Smooth muscle cell of the brain vasculature (primary cell): ENCODE measurements around the gene SORL1.
A peak's percentile ranks its signal among the peaks of the same experiment; 100 is the strongest.
"Not testable (repeated sequence)": the region's sequence is repeated elsewhere in the genome, so short reads cannot be mapped to it uniquely, and the experiment has no call there.

Source experiments
- DNase-seq: peaks from one replicate; pipeline ENCODE4 v3.0.0-alpha.2; 2012; ENCODE audit warnings: low read depth, low spot score

SORL1 gene

GRCh38 chr11:121625777-121626506, 173.8 kb downstream of the SORL1 start:
- peak; percentile 18 for DNase-seq

DNA sequence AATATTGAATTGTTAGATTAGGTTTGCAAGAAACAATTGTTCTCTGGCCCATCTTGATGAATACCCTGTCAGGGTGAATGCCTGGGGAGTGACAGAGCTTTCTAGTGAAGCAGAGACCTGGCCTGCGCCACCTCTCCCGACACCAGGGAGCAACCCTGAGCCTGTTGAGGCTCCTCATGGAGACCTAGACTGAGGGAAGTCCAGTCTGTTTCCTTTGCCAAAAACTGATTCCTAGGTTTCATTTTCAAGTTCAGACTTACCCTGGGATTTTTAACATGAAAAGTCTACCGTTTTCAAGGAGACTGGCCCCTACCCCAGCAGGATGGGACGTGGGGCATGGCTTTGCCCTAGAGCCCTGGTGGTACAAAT, 174.4 kb downstream of the SORL1 start:
- DNase-seq, result no peak

DNA sequence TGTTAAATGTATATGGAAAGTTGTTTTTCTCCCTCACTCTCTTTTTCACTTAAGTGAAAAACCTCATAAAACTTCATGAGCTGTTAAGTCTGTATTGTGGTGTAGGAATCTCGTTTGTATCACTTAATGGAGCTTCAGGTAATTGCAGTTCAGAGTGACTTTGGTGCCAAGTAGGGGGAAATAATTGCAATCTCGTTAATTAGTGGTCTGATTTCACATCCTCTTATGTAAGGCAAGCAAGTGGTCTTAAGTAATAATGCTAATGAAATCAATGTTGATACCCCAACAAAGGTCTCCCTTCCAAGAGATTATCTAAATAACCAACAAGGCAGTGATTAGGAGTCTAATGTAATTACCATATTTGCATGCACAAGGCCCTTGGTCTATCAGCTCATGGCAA, 174.9 kb downstream of the SORL1 start:
- no peak for DNase-seq

DNA sequence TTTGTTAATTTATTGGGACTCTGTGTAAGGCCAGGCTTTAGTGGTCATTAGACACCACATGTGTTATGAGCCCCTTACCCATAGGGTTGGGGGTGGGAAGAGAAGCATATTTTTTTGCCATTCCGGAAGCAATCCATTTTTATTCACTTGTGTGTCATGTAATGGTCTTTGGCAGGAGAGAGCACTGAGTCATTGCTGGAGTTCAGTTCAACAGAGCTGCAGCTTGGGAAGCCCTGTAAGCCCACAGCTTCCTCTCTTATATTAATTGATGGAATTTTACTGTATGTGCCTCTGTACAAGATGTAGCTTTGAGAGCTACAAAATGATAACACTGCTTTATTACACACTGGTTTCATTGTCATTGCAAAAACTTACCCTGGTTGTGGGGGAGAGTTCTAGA, 177.9 kb downstream of the SORL1 start:
- no peak for DNase-seq

DNA sequence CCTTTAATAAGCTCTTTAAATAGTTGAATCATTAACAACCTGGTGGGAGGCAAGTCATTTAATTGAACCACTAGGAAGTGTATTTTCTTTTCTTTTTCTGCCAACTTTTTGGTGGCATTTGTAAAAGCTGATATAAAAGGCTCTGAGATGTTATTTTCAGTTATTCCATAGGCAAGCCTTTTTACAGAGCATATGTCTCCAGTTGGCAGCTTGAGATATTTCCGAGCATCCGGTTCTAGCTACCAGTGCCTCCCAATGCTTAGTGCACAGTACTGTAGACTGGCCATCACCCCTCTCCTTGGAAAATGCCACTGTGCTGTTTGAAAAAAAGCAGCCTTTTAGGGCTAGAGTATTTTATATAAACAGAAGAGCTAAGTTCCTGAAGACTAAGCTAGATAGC, 179.3 kb downstream of the SORL1 start:
- DNase-seq, result no peak

DNA sequence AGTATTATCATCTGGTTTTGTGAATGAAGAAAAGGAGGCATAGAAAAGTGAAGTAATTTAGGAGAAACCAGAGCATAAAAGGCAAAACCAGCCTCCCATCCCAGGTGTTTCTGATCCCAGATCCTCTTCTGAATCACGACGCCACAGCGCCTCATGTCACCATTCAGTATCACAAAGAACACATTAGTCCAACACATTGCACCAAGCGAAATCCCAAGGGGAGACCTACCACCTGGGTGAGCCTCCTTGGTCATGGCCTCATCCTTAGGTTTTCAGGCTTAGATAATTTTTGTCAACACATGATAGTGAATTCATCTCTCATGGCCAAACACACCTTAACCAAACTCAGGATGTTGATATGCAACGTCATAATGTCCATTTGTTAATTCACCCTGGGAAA, 182.2 kb downstream of the SORL1 start:
- no peak for DNase-seq

- no peak for DNase-seq
These were observed 182.8 kb downstream of the SORL1 start for GRCh38 chr11:121634889-121635288.

DNA sequence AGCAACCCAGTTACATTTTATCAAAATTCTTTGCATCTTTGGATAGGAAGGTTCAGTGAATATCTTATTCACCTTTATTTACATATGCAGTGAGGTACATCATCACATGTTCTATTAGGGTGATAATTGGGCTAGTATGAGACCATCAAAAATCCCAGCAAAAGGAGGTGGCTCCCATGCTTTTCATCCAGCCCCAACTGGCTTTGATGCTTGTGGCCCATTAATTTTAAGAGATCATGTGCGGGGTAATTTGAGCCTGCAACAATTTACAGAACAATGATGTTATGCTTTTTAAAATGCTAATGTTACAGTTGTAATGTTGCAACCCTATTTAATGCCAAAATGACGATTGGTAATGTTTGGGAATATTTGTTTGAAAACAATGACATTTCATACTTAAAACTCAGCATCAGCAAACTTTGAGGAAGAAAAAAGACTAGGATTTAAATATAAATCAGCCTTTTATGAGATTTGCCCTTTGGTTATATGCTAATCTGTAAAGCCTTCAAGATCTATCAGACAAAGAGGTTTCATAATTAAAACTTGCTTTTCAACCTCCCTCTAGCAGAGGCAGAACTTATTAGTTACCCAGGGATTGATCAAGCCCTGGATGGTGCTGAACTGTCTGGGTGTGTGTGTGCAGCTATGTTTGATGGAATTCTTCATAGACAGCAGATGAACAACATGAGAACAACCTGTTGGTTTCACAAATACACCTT, 184.1 kb downstream of the SORL1 start:
- no peak for DNase-seq

- no peak for DNase-seq
These were observed 184.7 kb downstream of the SORL1 start for GRCh38 chr11:121636800-121637176.

DNA sequence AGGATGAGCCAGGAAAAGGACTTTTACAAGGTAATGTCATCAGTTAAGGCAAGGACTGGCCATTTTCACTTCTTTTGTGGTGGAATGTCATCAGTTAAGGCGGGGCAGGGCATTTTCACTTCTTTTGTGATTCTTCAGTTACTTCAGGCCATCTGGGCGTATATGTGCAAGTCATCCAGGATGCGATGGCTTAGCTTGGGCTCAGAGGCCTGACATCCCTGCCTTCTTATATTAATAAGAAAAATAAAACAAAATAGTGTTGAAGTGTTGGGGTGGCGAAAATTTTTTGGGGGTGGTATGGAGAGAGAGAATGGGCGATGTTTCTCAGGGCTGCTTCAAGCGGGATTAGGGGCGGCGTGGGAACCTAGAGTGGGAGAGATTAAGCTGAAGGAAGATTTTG, 185.5 kb downstream of the SORL1 start:
- DNase-seq, result not testable (repeated sequence)

DNA sequence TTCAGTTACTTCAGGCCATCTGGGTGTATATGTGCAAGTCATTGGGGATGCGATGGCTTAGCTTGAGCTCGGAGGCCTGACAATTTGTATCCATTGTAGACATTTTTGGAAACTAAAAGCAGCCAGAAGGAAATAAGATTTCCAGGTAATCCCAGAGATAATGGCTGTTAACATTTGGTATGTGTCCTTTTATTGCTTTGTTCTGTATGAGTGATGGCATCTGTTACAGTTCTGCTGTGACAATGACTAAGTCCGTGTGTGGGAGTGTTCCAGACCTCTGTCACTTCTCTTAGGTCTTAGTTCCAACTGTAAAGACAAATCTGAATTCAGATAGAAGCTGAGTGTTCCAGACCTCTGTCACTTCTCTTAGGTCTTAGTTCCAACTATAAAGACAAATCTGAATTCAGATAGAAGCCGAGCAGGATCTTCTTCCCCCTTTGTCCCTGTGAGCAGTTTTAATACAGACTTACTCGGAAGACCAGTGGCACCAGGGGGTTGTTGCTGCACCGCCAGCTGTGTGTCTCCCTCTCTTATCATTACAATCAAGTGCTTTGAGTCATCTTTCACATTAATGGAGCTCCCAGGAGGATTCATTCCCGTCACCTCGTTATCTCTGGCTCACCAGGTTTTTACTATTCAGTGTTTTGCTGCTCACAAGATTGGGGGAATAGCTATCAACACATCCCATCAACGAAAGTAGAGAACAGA, 191.5 kb downstream of the SORL1 start:
- no peak for DNase-seq

- DNase-seq, result no peak
These were observed 192.0 kb downstream of the SORL1 start for GRCh38 chr11:121644187-121644512.

DNA sequence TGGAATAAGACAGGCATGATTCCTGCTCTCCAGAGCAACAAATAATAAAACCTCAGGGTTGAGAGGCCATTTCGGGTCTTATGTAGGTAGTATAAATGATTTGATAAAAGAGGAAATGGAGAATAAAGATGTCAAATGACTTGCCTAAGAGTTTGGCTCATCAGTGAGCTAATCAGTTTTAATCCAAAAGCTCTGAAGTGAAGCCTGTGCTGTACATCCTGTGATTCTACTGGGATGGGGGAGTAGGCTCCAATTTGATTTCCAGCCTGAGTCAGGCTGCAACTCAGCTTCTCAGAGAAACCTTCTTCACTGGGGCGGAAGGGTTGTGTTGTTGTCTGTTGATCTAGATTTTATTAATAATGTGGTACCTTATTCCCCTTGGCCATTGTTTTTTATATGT, 192.9 kb downstream of the SORL1 start:
- DNase-seq, result no peak

DNA sequence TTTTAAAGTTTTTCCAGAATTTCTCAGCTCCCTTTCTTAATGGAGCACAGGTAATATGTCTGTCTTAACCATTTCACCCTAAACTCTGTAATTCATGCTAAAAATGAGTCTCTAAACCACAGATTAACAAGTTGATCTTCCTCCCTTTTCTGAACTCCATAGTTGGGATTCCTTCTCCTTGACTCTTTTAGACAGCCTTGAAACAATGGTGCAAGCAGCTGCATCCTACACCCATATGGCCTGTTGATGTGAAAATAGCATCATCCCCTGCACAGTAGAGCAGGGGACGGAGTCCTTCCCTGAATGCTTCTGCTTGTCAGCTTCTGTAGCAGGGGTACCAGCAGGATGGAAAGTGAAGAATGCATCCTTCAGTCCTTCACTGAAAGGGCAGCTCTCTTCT, 193.5 kb downstream of the SORL1 start:
- no peak for DNase-seq

DNA sequence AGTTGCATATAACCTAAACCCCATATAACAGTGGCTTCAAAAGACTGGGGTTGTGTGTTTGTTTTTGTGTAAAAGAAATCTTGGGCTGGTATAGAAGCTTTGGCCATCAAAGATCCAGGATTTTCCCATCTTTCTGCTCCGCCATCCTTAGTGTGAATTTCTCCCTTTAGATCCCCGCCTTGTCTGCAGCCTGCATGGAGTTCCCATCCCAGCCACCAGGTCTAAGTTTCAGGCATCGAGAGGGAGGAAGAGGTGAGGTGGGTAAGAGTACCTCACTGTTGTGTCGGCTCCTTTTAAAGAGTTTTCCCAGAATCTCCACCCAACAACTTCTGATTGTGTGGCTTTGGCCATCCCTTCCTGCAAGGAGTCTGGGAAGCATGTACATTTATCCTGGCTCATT, 196.2 kb downstream of the SORL1 start:
- DNase-seq, result no peak

- DNase-seq, result no peak
These were observed 197.7 kb downstream of the SORL1 start for GRCh38 chr11:121649798-121650197.

- no peak for DNase-seq
These were observed 198.5 kb downstream of the SORL1 start for GRCh38 chr11:121650351-121651256.

DNA sequence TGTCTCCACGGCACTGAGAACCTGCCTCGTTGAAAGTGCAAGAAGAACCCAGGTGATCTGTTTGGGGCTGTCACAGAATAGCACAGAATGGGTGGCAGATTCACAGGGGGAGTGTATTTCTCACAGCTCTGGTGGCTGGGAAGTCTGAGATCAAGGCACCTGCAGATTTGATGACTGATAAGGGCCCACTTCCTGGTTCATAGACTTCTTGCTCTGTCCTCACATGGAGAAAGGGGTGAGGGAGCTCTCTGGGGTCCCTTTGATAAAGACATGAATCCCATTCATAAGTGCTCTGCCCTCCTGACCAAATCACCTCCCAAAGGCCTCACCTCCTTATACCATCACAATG, 199.1 kb downstream of the SORL1 start:
- DNase-seq, result no peak

DNA sequence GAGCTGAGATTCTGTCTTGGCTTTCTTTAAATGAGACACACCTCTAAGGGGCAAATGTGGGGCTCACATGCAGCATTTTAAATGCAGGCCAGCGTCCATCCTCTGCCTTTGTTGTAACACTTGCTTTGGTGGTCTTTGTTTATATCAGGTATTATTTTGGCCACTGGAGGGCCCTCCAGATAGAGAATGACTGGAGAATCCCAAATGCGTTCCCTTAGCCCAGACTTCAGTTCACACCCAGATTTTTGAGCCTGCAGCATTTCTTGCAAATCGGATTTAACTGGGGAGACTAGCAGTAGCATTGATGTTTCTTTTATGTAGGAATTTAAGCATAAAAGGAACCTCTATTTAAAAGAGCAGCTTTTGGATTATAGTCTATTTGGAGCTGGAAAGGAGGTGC, 200.9 kb downstream of the SORL1 start:
- no peak for DNase-seq

GRCh38 chr11:121654259-121654842, 202.2 kb downstream of the SORL1 start:
- DNase-seq, result no peak

GRCh38 chr11:121654843-121655536, 202.9 kb downstream of the SORL1 start:
- no peak for DNase-seq
